GM21528 (cell line): Measurements from ENCODE around the gene EYS.
"Not testable (repeated sequence)": the region's sequence is repeated elsewhere in the genome, so short reads cannot be mapped to it uniquely, and the experiment has no call there.

Experiments used
- ATAC-seq: cut with Tn5 transposase; IDR thresholded peaks from one replicate; pipeline ENCODE4 v1.9.1; 2021; ENCODE audit warnings: mild to moderate bottlenecking, moderate library complexity; ENCODE audit not compliant: unreplicated experiment, low FRiP score

The EYS gene

GRCh38 chr6:63744810-63745209, 1962.2 kb downstream of the EYS start:
- ATAC-seq = no peak

- no peak for ATAC-seq
Measured at GRCh38 chr6:63743691-63744090, 1963.3 kb downstream of the EYS start.

- no peak for ATAC-seq
Measured at GRCh38 chr6:63742060-63742459, 1965.0 kb downstream of the EYS start.

GRCh38 chr6:63740709-63741108, 1966.3 kb downstream of the EYS start:
- no peak for ATAC-seq

- no peak for ATAC-seq
Measured at GRCh38 chr6:63739094-63739687, 1967.8 kb downstream of the EYS start.

- not testable (repeated sequence) for ATAC-seq
Measured at GRCh38 chr6:63738190-63738589, 1968.8 kb downstream of the EYS start.

- no peak for ATAC-seq
Measured at GRCh38 chr6:63734923-63735322, 1972.1 kb downstream of the EYS start.

GRCh38 chr6:63732336-63732735, 1974.7 kb downstream of the EYS start:
- ATAC-seq = no peak

- no peak for ATAC-seq
Measured at GRCh38 chr6:63731930-63732329, 1975.1 kb downstream of the EYS start.

GRCh38 chr6:63730311-63730710, 1976.7 kb downstream of the EYS start:
- ATAC-seq = no peak

- ATAC-seq = no peak
Measured at GRCh38 chr6:63724721-63725120, 1982.3 kb downstream of the EYS start.

- ATAC-seq = no peak
Measured at GRCh38 chr6:63721181-63721580, 1985.8 kb downstream of the EYS start.

- no peak for ATAC-seq
Measured at GRCh38 chr6:63716169-63716568, 1990.9 kb downstream of the EYS start.

GRCh38 chr6:63714091-63714490, 1992.9 kb downstream of the EYS start:
- ATAC-seq = no peak

GRCh38 chr6:63713332-63713731, 1993.7 kb downstream of the EYS start:
- ATAC-seq = no peak

GRCh38 chr6:63709148-63709547, 1997.9 kb downstream of the EYS start:
- ATAC-seq = no peak

GRCh38 chr6:63708631-63709030, 1998.4 kb downstream of the EYS start:
- no peak for ATAC-seq

- no peak for ATAC-seq
Measured at GRCh38 chr6:63706630-63707029, 2000.4 kb downstream of the EYS start.

GRCh38 chr6:63705707-63706106, 2001.3 kb downstream of the EYS start:
- no peak for ATAC-seq

- no peak for ATAC-seq
Measured at GRCh38 chr6:63690221-63690620, 2016.8 kb downstream of the EYS start.

- ATAC-seq = no peak
Measured at GRCh38 chr6:63689421-63689820, 2017.6 kb downstream of the EYS start.

GRCh38 chr6:63685446-63686379, 2021.3 kb downstream of the EYS start:
- peak; percentile 92 for ATAC-seq
